ENCODE data around the gene PRR36.

GRCh38 chr19:7867092-7867844 is 6.9 kb downstream of the PRR36 start:
- TF ChIP-seq POLR2A (IDR thresholded peaks at IDR 0.05; ENCODE audit: low read depth, low read length) (no peak), SIN3A (IDR thresholded peaks at IDR 0.05; ENCODE audit: low read depth, low read length) (no peak), SMC3 (IDR thresholded peaks at IDR 0.05; ENCODE audit: borderline replicate concordance, low read length) (no peak), CTCF (IDR thresholded peaks at IDR 0.05 in 2 of 3, conservative IDR thresholded peaks at IDR 0.05 in 1 of 3; ENCODE audit: control insufficient read depth in 2 of 3, extremely low read depth in 1 of 3, insufficient read depth in 1 of 3, low read depth in 3 of 3, low read length in 3 of 3) (no peak)
